ENCODE measurements around the gene SLCO2A1.
A peak's percentile ranks its signal among the peaks of the same experiment; 100 is the strongest.

Gene SLCO2A1

DNA sequence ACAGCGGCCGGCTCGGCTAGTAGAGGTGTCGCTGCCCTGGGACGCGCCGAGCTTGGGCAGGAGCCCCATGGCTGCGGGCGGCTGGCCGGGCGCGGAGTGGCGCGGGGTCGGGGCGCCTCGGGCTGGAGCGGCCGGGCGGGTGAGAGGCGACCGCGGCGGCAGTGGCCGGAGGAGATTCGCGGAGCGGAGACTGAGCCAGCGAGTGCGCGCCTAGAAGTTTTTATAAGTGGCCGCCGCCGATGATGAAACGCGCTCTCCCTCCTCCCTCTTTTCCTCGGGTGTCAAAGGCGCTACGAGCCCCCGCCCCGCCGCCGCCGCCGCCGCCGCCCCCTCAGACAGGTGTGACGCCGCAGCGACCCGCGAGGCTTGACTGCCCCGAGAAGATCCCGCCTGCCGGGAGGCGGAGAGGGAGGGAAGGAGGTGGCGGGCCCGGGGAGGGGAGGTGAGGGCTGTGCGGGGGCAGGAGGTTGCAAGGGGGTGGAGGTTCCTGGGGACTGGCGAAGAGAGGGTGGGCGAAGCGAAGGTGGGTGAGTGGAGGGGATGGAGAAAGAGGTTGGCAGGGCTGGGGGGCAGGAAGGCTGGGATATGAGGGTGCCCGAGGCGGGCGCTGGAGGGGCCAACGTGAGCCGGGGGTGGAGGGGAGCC lies at the start of gene SLCO2A1:
SLCO2A1 (minus strand) TSS at position 192 of the 645 bp plus-strand sequence; CDS start at position 69, 123 bp downstream.
- H3K9me3 ChIP-seq (ENCODE audit: control insufficient read depth, insufficient read depth, low read depth, low read length), result no peaks in the 10 kb centered on the region
- H3K27ac ChIP-seq (ENCODE audit: extremely low read depth, low read depth, low read length), result peak within 1 kb of the TSS; percentile 70; the same call in 1 of the 2 replicates
- no peaks in the 10 kb centered on the region for H3K36me3 ChIP-seq (ENCODE audit: control insufficient read depth in 2 of 2, insufficient read depth in 1 of 2, low read length in 2 of 2)
- H3K4me1 ChIP-seq (ENCODE audit: control insufficient read depth, insufficient read depth, low read length), result 0 out of 2 replicates have a peak, but pooled peaks cover 2% of the 10 kb centered on the region
- POLR2A ChIA-PET, result no interaction called here
- H3K4me3 ChIP-seq (ENCODE audit: low read depth, low read length), result peak within 1 kb of the TSS; percentile 58
- CTCF ChIA-PET, result interaction anchor here (0.7 kb wide), 1 partner anchor 457 kb away, joined by 3 read pairs; no protein-coding TSS in a partner anchor
- TF ChIP-seq ZNF223 (tag by site-specific recombination; IDR thresholded peaks at IDR 0.05) (no peak), ZNF621 (tag by site-specific recombination; IDR thresholded peaks at IDR 0.05) (no peak), WT1 (tag by site-specific recombination; IDR thresholded peaks at IDR 0.05) (peak; percentile 73), EGR2 (tag by site-specific recombination; IDR thresholded peaks at IDR 0.05; ENCODE audit: low read depth) (peak; percentile 94), ZNF514 (tag by site-specific recombination; IDR thresholded peaks at IDR 0.05) (no peak), ZXDB (tag by site-specific recombination; IDR thresholded peaks at IDR 0.05) (no peak), ZNF426 (tag by site-specific recombination; IDR thresholded peaks at IDR 0.05) (no peak), HOXA7 (CRISPR knock-in tag; IDR thresholded peaks at IDR 0.05; ENCODE audit: borderline replicate concordance) (no peak), ZNF174 (tag by site-specific recombination; IDR thresholded peaks at IDR 0.05) (no peak), ZBTB20 (tag by site-specific recombination; IDR thresholded peaks at IDR 0.05) (no peak), KLF1 (tag by site-specific recombination; IDR thresholded peaks at IDR 0.05) (peak; percentile 46), ZNF776 (tag by site-specific recombination; IDR thresholded peaks at IDR 0.05; ENCODE audit: borderline replicate concordance) (no peak), ZNF560 (tag by site-specific recombination; IDR thresholded peaks at IDR 0.05; ENCODE audit: borderline replicate concordance) (no peak), YY2 (tag by site-specific recombination; IDR thresholded peaks at IDR 0.05) (no peak), ZNF777 (tag by site-specific recombination; IDR thresholded peaks at IDR 0.05; ENCODE audit: borderline replicate concordance) (no peak), ZNF658 (tag by site-specific recombination; IDR thresholded peaks at IDR 0.05) (no peak), BCL11B (tag by site-specific recombination; IDR thresholded peaks at IDR 0.05; ENCODE audit: low read depth) (no peak), ZNF792 (tag by site-specific recombination; IDR thresholded peaks at IDR 0.05) (no peak), KLF9 (tag by site-specific recombination; IDR thresholded peaks at IDR 0.05; ENCODE audit: low read depth) (no peak), KLF16 (tag by site-specific recombination; IDR thresholded peaks at IDR 0.05) (no peak), ZNF280C (tag by site-specific recombination; IDR thresholded peaks at IDR 0.05) (no peak), ZNF211 (tag by site-specific recombination; IDR thresholded peaks at IDR 0.05; ENCODE audit: low read depth) (no peak)
- TF ChIP-seq, protein P1, sequence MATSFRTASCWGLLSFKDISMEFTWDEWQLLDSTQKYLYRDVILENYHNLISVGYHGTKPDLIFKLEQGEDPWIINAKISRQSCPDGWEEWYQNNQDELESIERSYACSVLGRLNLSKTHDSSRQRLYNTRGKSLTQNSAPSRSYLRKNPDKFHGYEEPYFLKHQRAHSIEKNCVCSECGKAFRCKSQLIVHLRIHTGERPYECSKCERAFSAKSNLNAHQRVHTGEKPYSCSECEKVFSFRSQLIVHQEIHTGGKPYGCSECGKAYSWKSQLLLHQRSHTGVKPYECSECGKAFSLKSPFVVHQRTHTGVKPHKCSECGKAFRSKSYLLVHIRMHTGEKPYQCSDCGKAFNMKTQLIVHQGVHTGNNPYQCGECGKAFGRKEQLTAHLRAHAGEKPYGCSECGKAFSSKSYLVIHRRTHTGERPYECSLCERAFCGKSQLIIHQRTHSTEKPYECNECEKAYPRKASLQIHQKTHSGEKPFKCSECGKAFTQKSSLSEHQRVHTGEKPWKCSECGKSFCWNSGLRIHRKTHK (tag by site-specific recombination; IDR thresholded peaks at IDR 0.05), result no peak
- TF ChIP-seq, protein P2, sequence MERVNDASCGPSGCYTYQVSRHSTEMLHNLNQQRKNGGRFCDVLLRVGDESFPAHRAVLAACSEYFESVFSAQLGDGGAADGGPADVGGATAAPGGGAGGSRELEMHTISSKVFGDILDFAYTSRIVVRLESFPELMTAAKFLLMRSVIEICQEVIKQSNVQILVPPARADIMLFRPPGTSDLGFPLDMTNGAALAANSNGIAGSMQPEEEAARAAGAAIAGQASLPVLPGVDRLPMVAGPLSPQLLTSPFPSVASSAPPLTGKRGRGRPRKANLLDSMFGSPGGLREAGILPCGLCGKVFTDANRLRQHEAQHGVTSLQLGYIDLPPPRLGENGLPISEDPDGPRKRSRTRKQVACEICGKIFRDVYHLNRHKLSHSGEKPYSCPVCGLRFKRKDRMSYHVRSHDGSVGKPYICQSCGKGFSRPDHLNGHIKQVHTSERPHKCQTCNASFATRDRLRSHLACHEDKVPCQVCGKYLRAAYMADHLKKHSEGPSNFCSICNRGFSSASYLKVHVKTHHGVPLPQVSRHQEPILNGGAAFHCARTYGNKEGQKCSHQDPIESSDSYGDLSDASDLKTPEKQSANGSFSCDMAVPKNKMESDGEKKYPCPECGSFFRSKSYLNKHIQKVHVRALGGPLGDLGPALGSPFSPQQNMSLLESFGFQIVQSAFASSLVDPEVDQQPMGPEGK (tag by site-specific recombination; IDR thresholded peaks at IDR 0.05), result peak; percentile 91
- TF ChIP-seq, protein P3, sequence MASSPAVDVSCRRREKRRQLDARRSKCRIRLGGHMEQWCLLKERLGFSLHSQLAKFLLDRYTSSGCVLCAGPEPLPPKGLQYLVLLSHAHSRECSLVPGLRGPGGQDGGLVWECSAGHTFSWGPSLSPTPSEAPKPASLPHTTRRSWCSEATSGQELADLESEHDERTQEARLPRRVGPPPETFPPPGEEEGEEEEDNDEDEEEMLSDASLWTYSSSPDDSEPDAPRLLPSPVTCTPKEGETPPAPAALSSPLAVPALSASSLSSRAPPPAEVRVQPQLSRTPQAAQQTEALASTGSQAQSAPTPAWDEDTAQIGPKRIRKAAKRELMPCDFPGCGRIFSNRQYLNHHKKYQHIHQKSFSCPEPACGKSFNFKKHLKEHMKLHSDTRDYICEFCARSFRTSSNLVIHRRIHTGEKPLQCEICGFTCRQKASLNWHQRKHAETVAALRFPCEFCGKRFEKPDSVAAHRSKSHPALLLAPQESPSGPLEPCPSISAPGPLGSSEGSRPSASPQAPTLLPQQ (tag by site-specific recombination; IDR thresholded peaks at IDR 0.05), result 0 out of 2 replicates have a peak, but pooled peaks have one; percentile 29
- TF ChIP-seq, protein P4, sequence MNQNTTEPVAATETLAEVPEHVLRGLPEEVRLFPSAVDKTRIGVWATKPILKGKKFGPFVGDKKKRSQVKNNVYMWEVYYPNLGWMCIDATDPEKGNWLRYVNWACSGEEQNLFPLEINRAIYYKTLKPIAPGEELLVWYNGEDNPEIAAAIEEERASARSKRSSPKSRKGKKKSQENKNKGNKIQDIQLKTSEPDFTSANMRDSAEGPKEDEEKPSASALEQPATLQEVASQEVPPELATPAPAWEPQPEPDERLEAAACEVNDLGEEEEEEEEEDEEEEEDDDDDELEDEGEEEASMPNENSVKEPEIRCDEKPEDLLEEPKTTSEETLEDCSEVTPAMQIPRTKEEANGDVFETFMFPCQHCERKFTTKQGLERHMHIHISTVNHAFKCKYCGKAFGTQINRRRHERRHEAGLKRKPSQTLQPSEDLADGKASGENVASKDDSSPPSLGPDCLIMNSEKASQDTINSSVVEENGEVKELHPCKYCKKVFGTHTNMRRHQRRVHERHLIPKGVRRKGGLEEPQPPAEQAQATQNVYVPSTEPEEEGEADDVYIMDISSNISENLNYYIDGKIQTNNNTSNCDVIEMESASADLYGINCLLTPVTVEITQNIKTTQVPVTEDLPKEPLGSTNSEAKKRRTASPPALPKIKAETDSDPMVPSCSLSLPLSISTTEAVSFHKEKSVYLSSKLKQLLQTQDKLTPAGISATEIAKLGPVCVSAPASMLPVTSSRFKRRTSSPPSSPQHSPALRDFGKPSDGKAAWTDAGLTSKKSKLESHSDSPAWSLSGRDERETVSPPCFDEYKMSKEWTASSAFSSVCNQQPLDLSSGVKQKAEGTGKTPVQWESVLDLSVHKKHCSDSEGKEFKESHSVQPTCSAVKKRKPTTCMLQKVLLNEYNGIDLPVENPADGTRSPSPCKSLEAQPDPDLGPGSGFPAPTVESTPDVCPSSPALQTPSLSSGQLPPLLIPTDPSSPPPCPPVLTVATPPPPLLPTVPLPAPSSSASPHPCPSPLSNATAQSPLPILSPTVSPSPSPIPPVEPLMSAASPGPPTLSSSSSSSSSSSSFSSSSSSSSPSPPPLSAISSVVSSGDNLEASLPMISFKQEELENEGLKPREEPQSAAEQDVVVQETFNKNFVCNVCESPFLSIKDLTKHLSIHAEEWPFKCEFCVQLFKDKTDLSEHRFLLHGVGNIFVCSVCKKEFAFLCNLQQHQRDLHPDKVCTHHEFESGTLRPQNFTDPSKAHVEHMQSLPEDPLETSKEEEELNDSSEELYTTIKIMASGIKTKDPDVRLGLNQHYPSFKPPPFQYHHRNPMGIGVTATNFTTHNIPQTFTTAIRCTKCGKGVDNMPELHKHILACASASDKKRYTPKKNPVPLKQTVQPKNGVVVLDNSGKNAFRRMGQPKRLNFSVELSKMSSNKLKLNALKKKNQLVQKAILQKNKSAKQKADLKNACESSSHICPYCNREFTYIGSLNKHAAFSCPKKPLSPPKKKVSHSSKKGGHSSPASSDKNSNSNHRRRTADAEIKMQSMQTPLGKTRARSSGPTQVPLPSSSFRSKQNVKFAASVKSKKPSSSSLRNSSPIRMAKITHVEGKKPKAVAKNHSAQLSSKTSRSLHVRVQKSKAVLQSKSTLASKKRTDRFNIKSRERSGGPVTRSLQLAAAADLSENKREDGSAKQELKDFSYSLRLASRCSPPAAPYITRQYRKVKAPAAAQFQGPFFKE (tag by site-specific recombination; IDR thresholded peaks at IDR 0.05; ENCODE audit: borderline replicate concordance), result no peak
